ENCODE measurements around the gene RGS17. TPM values are rescaled to one million over a fixed set of nuclear protein-coding genes. Genes with fewer than 3 reads are reported as not detected.

RGS17 gene
- total RNA-seq, 1 experiment from 2014 or later = 3.2 TPM

GRCh38 chr6:153056308-153056707 is 74.8 kb downstream of the RGS17 start:
- peaks cover 3 to 6% (median 5%) of the 10 kb centered on the region in 3 experiments; a peak in 5 of 7 replicates for H3K36me3 Mint-ChIP-seq (ENCODE audit: insufficient read depth in 1 of 3, low read depth in 3 of 3)
- H2BK20ac ChIP-seq (ENCODE audit: low read depth, low read length, poor library complexity, severe bottlenecking) = no peak overlapping the region
- no peak overlapping the region for H2AK5ac ChIP-seq (ENCODE audit: insufficient read length, low read length)
- H2AFZ ChIP-seq (ENCODE audit: low read length) = no peak overlapping the region
- no peak overlapping the region for H3K4me3 Mint-ChIP-seq
- H3K14ac ChIP-seq (ENCODE audit: insufficient read depth, low read length) = no peak overlapping the region
- no peak overlapping the region for H2BK5ac ChIP-seq (ENCODE audit: insufficient read length, low read length)
- H4K91ac ChIP-seq (ENCODE audit: insufficient read length, low read depth, low read length) = no peak overlapping the region
- no peak overlapping the region for H2BK120ac ChIP-seq (ENCODE audit: low read depth, low read length, poor library complexity, severe bottlenecking)
- H3K9me3 Mint-ChIP-seq = peaks cover 5% of the 10 kb centered on the region in 2 experiments; a peak in 4 of 5 replicates
- H3K23ac ChIP-seq (ENCODE audit: insufficient read length, low read depth, low read length) = no peak overlapping the region
- no peak overlapping the region for H4K5ac ChIP-seq (ENCODE audit: insufficient read length, low read depth, low read length)
- H3K27me3 Mint-ChIP-seq (ENCODE audit: low read depth) = no peaks in the 10 kb centered on the region
- H2BK12ac ChIP-seq (ENCODE audit: insufficient read length, low read depth, low read length) = no peak overlapping the region
- H3K79me2 ChIP-seq (ENCODE audit: insufficient read depth, low read length) = no peaks in the 10 kb centered on the region
- H3K9ac ChIP-seq (ENCODE audit: extremely low read depth, insufficient read length, low read length) = no peak overlapping the region
- H3K4me1 ChIP-seq (ENCODE audit: insufficient read depth, low read length) = peaks cover 7% of the 10 kb centered on the region
- H4K20me1 ChIP-seq (ENCODE audit: control insufficient read depth, insufficient read depth, insufficient read length) = no peaks in the 10 kb centered on the region
- H3K23me2 ChIP-seq (ENCODE audit: insufficient read length, low read depth, low read length, poor library complexity, severe bottlenecking) = no peaks in the 10 kb centered on the region
- no peak overlapping the region for H2BK15ac ChIP-seq (ENCODE audit: low read depth, low read length)
- no peak overlapping the region for H3K4ac ChIP-seq (ENCODE audit: low read depth, low read length)
- TF ChIP-seq CTCF (conservative IDR thresholded peaks at IDR 0.05) = no peak
- H3K9me3 ChIP-seq (ENCODE audit: control insufficient read depth, low read depth, low read length) = no peaks in the 10 kb centered on the region
- H3K27me3 ChIP-seq (ENCODE audit: insufficient read depth, low read length) = no peaks in the 10 kb centered on the region
- no peaks in the 10 kb centered on the region for H3K79me1 ChIP-seq (ENCODE audit: insufficient read depth, low read depth, low read length, poor library complexity, severe bottlenecking)
- no peak for DNase-seq
- H3K4me1 Mint-ChIP-seq = peaks cover 17 to 23% of the 10 kb centered on the region in 2 experiments
- H3K56ac ChIP-seq (ENCODE audit: insufficient read length, low read depth, low read length) = no peak overlapping the region
- WGBS (ENCODE audit: extremely low coverage, insufficient read length, low lambda C conversion rate) = no CpG with 5 or more reads among the region's 2 CpGs
- H3T11ph ChIP-seq (ENCODE audit: low read length) = no peak overlapping the region
- H3K18ac ChIP-seq (ENCODE audit: insufficient read length, low read depth, low read length) = no peak overlapping the region
- no peak overlapping the region for H3K27ac ChIP-seq (ENCODE audit: insufficient read length, low read depth, low read length)
- H3K4me2 ChIP-seq (ENCODE audit: insufficient read depth, insufficient read length, low read length) = no peak overlapping the region
- H3K27ac Mint-ChIP-seq = no peak overlapping the region
- no peak overlapping the region for H4K8ac ChIP-seq (replicated peaks; ENCODE audit: insufficient read length, low read depth, low read length)
